VCaP (cell line): ENCODE data around the gene PGBD5.

Experiments used
- H3K27ac ChIP-seq: fragments of 450-650 bp; 2 replicates; pipeline ENCODE4 v1.5.1; 2017
- CTCF ChIP-seq: fragments of 450-650 bp; conservative IDR thresholded peaks from 2 replicates; pipeline ENCODE4 v1.5.1; 2017; ENCODE audit warnings: mild to moderate bottlenecking, moderate library complexity

The PGBD5 gene

DNA sequence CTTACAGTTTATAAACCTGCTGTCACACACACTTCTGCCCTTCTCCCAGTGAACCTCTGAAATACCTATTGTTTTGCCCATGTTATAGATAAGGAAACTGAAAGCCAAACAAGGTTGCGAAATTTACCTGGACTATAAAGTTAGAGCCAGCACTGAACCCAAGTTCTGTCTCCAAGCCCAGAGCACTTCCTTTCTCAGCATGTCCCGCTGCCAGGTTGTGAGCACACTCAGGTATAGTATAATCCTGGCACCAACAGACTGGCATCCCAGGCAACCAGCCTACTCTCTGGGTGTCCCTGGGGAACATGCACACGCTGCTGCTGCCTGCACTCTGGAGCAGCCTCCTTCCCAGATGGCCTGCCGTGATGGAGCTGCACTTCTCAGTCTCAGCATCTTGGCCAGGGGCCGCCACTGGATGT, 45.1 kb downstream of the PGBD5 start:
- H3K27ac ChIP-seq = no peak overlapping the region
- no peak for TF ChIP-seq CTCF

DNA sequence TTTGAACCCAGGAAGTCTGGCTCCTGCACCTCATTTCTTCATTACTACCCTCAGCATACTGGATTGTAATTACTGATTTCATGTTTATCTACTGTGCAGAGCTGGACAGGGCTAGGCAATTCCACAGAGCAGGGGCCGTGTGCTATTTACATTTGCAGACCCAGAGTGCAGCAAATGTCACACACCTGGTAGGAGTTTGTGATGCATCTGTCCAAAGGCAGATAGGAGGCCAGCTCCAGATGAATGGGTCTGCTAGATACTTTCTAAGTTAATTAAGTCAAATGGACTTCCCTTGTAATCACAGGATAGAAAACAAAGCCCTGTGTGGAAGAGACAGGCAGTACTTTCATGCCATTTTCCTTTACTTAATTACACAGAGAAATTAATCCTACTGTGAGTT, 46.2 kb downstream of the PGBD5 start:
- no peak overlapping the region for H3K27ac ChIP-seq
- TF ChIP-seq CTCF = no peak

DNA sequence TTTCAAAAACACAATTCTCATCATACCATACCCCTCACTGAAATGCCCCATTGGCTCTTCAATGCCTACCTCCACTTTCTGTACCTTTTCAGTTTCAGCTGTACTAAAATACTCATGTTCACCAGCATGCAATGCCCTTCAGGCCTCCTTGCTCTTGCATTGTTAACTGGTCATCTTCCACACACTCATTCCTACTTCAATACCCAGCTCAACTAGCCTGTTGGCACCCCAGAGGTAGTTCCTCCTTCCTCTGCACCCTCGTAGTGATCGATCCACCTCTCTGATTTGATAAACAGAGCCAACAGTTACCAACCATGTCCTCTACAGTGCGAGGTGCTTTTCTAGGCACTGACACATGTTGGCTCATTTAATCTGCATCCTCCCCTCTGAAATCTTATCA, 46.7 kb downstream of the PGBD5 start:
- H3K27ac ChIP-seq = no peak overlapping the region
- TF ChIP-seq CTCF = no peak

GRCh38 chr1:230377851-230378250, 48.3 kb downstream of the PGBD5 start:
- no peak overlapping the region for H3K27ac ChIP-seq
- TF ChIP-seq CTCF = no peak

GRCh38 chr1:230377324-230377723, 48.8 kb downstream of the PGBD5 start:
- no peak overlapping the region for H3K27ac ChIP-seq
- TF ChIP-seq CTCF = no peak

- TF ChIP-seq CTCF = no peak
- H3K27ac ChIP-seq = no peak overlapping the region
Observed at GRCh38 chr1:230376296-230376695, 49.8 kb downstream of the PGBD5 start.

DNA sequence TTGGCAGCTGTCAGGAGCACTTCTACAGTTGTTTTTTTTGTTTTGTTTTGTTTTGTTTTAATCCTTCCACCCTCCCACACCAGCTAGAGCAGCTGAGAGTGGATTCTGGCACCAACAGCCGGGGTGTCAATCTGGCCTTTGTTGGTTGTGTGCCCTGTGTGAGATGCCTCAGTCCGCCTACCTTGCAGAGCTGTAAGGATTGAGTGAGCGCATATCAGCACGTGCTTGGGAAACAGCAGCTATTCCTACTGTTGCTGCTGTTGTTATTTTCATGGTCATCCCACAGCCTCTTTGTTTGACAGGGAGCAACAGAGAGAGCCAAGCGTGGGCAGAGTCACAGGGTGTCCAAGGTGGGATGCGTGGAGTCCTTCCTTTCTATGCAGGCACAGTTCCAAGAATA, 50.4 kb downstream of the PGBD5 start:
- H3K27ac ChIP-seq = no peak overlapping the region
- TF ChIP-seq CTCF = no peak

DNA sequence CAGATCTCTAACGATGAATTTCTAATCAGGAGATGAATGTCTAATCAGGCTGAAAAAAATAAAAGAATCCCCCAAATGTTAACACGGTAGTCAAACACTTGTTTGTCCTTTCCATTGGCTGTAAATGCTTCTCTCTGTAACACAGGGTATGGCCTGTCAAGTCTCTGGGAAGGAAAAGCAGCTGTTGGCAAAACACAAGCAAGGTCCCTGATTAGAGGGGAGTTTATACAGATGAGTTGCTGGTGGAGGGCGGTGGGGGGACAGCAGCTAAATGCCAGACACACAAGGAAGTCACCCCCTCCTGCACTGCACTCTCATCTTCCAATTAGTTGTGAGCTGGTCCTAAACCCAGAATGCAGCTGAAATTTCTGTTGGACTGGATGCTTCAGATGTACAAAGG, 51.0 kb downstream of the PGBD5 start:
- no peak overlapping the region for H3K27ac ChIP-seq
- no peak for TF ChIP-seq CTCF
